NCI-H2196 (cell line): Measurements from ENCODE around the gene HIPK2.

Experiments used
- DNase-seq: peaks from one replicate; lab custom pipeline; 2025; ENCODE audit not compliant: unreplicated experiment; lab: John Stamatoyannopoulos, UW

Gene HIPK2

DNA sequence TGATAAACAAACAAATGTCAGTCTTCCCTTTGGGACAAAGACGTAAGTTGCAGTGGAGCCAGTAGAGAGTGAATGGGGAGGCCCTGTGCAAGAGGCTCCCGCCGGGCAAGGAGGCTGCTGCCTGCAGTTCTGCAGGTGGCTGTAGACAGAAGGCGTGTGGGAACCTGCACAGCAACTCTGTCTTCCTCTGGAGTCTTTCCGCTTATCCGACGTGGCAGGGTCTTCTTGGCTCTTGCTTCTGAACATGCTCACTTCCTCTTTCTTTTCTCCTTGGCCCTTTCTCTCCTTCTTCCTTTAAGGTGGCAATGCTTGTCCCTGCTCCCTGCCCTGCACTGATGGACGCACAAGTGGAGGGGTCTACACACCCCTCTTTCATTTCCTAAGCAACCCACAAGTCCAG is 122.5 kb downstream of the HIPK2 start:
- DNase-seq, result no peak

DNA sequence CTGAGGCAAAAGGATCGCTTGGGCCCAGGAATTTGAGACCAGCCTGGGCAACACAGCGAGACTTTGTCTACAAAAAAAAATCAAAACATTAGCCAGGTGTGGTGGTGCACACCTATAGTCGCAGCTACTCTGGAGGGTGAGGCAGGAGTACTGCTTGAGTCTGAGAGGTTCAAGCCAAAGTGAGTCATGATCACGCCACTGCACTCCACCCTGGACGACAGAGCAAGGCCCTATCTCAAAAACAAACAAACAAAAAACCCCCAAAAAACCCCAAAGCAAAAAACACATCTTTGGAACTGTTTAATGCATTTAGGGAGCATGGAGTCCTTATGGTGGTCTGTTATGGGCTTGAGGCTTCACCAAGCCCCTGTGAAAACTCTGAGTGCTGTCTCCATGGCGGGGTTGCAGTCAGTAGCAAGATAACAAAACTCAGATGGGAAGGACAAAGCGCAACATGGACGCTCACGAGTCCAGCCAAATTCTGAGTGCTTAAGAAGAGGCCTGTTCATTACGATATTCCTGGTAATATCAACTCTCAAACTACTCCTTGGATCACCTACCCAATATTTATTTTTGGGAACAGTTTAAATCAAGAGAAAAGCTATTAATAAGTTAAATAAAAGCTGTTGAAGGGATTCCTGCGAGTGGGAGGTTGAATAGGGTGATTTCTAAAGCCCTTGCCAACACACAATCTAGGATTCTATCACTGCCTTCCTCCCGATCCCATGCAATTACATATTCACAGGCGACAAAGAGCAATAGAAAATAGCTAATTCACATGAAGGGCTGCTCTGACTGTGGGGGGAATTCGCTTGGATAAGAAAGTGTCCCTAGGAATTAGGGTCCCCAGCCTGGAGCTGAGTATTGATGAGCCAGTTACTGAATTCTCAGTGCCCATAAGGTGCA is 123.3 kb downstream of the HIPK2 start:
- no peak for DNase-seq

DNA sequence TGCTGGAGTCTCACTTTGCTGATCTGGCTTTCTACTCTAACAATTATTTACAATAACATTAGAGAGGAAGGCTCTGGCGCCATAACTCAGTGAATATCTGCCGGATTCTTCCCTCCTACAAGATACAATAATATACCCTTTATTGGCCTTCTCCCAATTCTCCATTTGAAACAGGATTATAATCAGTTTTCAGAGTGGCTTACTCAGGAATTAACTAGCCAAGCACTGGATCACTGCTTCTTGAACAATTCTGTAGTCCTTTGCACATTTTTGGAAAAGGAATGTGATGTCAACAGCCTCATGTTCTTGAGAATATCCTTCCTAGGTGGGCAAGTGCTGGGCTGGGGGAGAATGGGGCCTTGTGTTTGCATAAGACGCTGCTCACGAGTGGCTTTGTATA is 125.9 kb downstream of the HIPK2 start:
- no peak for DNase-seq

DNA sequence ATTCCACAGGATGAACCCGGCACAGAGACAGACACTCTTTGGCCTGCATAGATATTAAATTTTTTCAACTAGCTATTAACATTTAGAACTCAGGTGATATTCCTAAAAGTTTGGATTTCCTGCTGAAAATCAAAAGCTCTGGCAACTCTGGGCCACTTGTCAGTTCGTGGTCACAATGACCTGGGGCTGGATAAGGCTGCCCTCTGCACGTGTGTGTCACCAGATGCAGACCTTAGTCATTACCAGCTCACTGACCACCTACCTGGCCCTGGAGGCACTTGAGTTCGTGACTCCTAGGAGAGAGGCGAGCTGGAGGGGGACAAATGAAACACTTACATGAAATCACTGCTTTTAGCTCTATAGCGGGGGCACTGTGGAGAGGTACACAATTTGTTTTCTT is 126.5 kb downstream of the HIPK2 start:
- no peak for DNase-seq

DNA sequence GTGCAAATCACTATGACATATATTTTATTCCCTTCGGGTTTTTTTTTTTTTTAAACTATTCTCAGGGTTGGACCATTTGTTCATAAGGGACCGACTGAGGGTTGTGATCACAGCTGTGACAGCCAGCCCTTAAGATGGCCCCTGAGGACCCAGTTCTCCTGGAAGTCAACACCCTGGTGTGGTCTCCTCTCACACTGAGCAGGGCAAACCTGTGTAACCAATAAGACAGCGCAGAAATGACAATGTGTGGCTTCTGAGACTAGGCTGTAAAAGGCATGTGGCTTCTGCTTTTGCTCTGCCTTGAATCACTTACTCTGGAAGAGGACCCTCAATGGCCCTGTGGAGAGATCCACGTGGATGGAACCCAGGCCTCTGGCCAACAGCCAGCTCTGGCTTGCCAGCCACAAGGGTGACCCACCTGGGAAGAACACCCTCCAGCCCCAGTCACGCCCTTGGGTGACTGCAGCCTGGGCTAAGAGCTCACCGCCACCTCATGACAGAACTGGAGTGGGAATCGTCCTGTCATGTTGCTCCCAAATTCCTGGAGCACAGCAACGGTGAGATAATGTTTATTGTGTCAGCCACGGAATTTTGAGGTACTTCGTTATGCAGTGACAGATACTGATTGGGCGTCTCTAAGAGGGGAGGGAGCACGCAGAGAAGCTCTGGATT is 127.2 kb downstream of the HIPK2 start:
- no peak for DNase-seq

DNA sequence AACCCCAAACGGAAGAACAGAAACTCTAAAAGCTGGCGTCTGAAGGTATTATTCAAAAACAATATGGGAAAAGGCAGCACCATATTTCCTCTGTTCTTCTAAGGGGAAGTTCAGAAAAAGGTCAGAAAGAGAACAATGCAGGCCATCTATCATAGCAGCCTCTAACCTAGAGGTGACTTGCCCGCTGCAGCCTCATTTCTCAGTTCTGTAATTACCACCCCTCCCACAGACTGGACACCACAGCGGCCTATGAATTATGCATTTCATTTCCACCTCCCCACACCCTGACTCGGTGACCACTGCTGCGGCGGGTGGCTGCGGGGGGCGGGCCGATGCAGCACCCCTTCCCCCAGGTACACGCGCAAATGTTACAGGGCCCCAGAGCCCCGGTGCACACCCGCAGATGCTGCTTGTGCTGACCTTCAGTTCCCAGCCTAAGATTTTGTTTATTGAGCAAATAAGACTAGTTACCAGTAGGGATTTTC is 128.8 kb downstream of the HIPK2 start:
- no peak for DNase-seq

DNA sequence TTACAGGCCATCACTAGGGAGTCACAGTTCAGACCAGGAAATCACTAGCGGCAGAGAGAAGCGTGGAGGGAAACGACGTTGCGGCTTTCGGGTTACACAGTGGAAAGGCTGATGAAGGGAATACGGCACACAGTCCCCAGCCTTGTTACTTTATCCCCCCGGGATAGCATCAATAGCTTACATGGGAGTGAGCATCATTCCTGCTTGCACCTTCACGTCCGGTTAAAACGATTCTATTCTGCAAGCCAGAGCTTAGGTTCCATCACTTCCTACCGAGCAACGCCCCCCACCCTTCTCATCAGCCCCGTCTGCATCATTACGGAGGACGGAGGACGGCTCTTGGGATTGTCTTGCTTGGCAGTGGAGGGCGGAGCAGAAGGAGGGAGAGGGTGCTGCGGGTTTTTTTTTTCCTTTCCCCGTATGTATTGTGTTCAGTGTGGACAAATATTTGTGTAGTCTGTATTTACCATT is 129.4 kb downstream of the HIPK2 start:
- DNase-seq, result no peak

DNA sequence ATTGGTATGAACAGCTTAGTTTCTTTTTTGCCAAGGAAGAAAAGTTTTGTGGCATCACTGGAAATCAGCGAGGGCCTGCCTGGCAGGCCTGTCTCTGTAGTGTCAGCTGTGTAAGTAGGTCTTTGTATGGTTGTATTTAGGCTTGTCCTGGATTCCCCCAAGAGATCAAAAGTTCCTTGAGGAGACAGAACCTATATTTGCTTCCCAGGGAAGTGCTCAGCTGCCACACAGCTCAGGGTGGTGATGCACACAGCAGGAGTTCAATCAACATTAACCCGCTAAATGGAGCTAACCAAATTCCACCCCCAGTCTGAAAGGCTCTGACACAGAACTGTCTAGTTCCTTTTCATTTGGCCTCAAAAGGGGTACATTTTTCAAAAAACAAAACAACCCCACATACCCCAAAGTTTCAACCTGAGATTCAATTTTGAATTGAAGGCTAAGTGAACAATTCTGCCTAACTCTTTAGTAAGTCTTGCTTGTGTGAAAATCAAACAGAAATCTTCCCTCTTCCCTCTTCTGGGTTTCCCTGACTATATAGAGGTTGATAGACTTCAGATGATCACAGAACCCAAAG is 129.9 kb downstream of the HIPK2 start:
- DNase-seq, result no peak

DNA sequence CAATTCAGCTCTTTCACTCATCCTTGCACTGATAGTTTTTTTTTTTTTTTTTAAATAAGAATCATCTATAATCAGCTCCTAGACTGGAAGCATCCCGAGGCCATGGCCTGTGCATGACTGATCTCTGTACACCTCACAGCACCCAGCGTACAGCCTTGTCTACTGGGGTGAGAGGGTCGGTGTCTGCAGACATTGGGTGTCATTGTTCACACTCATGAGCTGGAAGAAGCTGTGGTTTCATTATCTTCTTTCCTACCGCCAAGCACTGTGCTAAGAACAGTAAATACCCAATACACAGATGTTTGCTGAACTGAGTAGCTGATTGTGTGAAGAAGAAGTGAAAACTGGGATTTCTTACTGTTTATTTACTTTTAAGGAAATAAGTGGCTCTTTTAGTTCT is 130.7 kb downstream of the HIPK2 start:
- DNase-seq, result no peak

DNA sequence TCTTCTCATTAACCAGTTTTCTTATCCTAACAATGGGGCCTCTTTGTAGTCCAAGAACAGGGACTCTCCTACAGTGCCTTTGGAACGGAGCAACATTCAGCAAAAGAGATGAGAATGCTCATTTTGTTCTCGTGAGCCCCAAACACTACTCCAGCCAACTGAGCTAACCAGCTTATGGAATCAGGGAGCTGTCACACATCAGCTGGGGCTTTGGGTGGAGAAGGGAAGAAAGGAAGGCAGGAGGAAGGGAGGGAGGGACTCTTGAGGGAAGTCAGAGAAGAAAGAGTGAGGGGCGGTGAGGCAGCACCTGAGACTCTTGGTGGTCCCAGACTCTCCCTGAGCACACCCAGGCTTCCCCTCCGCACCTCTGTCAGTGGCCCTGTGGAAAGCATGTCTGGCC is 131.2 kb downstream of the HIPK2 start:
- no peak for DNase-seq

DNA sequence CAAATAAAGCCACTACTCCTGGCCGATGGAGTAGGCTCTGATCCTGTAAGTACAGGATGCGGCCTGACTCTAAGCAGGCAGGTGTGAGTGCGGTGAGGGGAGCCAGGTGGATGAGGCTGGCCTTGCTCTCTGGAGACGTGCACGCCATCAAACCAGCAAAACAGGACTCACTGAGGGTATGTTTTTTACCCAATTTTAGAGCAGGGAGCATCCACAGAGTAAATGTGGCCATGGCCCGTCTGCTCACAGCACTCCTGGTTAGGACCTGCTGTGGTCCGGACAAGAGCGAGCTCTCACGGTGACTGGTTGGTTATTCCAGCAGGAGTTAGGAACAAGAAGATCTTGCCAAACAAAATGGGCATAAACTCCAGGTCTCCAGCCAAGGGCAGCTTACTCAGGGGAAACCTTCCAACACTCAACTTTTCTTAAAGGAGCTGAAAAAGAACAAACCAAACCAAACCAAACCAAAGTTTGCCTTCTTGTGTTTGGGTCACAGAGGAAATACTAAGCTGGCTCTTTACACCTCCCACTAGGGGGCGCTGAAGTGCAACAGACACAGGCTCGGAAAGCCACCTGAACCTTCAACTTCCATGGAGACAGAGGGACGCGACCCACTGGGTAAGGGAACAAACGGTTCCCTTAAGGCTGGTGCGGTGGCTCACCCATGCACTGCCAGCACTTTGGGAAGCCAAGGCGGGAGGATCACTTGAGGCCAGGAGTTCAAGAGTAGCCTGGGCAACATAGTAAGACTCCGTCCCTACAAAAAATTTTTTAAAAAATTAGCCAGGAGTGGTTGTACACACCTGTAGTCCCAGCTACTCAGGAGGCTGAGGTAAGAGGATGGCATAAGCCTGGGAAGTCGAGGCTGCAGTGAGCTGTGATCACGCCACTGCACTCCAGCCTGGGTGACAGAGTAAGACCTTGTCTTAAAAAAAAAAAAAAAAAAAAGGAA is 131.9 kb downstream of the HIPK2 start:
- peak; percentile 90 for DNase-seq

DNA sequence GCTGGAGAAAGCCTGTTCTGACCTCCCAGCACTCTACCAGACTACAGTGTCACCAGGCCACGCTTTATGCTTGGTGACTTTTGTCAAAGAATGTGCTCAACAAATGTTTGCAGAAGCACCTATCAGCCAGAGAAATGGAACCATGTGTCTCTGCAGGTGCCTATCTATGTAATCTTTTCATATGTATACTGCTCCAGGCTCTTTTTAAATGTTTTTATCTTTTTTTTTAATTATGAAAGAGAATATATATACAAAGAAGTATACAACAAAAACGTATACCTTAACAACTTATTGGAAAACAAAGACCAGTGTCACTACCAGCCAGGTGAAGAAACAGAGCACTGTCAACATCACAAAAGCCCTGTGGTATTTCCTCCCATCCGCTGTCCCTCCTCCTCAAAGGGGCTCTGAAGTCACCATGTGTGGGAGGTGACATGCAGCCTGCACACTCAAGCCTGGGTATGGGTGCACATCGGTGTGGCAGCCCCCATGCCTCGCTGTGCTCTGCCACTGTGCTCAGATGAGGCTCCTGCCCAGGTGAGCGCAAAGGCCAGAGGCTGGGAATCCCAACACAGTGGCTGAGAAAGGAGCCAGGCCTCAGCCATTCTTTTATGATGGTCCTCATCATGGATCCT is 133.7 kb downstream of the HIPK2 start:
- DNase-seq, result no peak

DNA sequence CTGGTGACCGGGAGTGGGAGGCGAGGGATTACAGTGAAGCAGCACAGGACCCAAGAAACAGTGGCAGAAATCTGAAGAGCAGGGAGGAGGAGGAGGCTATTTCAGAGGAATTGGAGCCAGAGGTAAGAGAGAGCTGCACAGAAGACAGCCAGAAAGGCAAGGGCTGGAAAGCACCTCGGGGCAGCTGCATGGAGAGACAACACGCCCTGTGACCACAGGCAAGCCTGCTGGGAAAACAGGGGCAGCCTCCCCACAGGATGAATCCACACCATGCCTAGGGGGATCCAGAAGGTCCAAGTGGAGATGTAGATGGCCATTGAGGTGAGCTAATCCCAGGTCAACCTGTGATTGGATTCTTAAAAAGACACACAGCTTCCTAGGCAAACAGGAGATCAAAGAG is 135.5 kb downstream of the HIPK2 start:
- no peak for DNase-seq

DNA sequence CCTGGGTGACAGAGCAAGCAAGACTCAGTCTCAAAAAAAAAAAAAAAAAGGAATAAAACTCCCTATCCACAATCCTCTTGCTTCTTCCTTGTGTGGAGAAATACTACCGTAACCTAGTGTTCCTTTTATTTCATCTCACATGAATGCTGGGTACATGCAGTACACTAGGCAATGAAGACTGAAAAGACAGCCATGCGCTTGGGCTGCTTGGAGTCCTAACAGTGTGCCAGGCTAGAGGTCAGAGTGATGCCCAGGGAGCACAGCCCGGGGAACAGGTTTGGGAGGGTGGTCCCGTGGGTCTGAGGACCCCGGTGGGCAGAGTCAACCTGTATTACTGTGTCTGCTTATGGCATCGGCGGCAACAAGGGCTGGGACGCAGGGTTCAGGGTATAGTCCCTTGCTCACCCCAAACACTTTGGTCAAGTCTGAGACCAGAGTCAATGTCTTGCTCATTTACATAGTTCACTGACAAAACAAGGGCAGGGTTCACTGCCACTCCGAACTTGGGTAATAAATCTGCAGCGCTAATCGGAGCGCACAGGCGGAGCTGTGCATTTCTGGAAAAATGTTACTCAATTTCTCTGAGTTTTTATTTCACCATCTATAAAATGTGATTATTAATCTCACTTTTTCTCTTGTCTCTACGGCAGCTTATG is 136.3 kb downstream of the HIPK2 start:
- no peak for DNase-seq

DNA sequence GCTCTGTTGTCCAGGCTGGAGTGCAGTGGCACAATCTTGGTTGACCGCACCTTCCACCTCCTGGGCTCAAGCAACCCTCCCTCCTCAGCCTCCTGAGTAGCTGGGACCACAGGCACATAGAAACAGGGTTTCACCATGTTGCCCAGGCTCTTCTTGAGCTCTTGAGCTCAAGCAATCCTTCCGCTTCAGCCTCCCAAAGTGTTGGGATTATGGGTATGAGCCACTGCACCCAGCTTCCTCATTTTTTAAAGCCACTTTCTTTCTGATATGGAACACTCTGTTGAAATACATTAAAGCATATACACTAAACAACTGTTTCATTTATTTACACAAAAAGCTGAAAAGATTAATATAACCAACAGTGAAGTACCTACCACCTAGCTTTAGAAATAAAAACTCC is 137.1 kb downstream of the HIPK2 start:
- no peak for DNase-seq

DNA sequence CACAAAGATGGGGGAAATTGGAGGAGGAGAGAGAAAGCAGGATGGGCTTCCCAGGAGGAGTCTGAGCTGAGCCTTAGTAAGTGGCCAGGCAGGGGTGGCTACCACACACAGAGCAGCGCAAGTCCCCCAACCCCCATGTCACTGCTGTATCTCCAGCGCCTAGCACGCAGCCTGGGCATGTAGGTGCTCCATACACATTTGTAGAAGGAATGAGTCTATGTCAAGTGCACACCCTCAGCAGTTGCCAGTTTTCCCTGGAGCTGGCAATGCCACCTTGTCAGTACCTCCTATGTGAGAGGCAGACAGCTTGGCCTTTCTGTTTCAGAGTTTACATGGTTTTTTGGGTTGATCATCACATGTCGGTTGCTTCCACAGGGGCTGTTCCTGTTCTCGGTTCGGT is 138.2 kb downstream of the HIPK2 start:
- no peak for DNase-seq

DNA sequence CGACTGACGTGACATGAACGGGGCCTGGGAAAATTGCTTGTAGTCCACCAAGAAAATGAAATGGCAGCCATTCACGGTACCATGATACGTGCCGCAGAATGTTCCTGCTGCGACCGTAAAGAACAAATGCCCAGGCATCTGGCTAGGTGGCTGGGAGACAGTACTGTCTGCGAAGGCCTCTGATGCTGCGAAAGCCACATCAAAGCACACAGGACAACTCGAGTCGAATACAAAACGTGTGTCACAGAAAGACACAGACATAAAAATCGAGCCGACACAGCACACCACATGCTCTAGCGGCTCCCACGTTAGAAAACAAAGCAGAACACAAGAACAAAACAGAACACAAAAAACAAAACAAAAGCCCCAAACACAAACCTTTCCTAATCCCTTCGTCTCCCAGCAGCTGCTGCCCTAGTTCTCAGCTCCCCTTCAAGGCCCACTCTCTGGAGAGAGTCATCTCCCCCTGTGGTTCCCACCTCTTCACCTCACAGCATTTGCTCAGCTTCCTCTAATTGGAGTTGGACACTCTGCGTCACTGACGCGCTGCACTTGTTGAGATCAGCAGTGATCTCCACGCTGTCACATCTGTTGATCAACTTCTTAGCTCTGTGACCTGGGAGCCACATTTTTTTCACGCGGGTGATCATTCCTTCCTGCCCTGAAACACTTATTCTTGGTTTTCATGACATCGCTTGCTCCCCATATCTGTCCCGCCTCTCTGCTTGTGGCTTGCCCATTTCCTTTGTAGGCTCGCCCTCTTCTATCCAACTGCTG is 142.1 kb downstream of the HIPK2 start:
- no peak for DNase-seq

DNA sequence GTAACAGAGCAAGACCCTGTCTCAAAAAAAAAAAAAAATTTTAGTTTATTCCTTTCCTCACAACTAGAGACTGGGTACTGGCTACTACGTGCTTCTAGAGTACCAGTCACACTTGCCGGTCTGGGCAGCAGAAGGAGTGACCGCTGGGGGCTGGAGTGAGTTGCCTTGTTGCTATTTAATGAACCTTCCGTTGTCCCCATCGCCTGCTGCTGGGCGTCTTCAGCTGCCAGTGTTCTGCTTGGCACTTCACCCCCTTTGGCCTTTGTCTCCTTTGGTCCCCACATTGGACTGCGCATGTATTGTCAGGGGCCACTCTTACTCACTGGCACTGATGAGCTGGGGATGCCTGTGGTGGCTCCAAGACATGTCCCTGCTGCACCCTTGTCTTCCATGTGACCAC is 143.7 kb downstream of the HIPK2 start:
- no peak for DNase-seq

DNA sequence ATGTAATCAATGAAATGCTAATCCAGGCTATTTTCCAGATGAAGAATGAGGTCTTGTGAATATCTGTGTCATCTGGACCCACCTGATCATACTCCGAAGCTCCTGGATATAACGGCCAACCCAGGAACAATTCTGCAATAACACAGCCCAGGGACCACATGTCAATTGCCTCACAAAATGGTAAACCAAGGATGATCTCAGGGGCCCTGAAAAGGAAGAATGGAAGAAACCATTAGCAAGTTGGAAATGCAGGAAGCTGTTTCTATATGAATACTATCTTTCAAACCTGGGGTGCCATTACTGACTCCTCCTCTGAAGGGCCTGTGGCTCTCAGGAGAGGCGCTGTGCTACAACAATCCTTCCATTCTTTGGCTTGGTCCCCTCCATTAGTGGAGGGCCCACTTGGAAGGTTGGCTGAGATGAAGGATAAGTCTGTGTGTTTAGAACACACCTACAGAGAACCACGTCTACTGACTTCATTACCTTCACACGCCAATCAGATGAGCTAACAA is 146.2 kb downstream of the HIPK2 start:
- DNase-seq, result no peak
